K562 (cell line): Measurements from ENCODE around the gene ZDHHC24.

Source experiments
- AFF4 ChIP-seq: sonication (generic); formaldehyde crosslinking; IDR thresholded peaks from 2 replicates; pipeline ENCODE4 v1.8.0; 2023; ENCODE audit warnings: mild to moderate bottlenecking, missing genetic modification reagents
- CTCF ChIP-seq, 3 experiments: IDR thresholded peaks in 2 of 3; conservative IDR thresholded peaks in 1 of 3; 2 replicates each; pipeline ENCODE4 v1.5.1; 2011 to 2012; ENCODE audit warnings: low read length in 3 of 3, mild to moderate bottlenecking in 3 of 3, control low read depth in 2 of 3, improper control_type of control experiment in 1 of 3, inconsistent platforms in 1 of 3, low read depth in 1 of 3, mixed read lengths in 1 of 3, moderate library complexity in 1 of 3; ENCODE audit not compliant: insufficient read depth in 2 of 3
- KAT2B ChIP-seq: IDR thresholded peaks from one replicate; pipeline ENCODE4 v1.6.1; 2012; ENCODE audit warnings: low read depth, mild to moderate bottlenecking, control low read depth, inconsistent platforms, low read length, moderate library complexity
- MAFK ChIP-seq: IDR thresholded peaks from 2 replicates; pipeline ENCODE4 v1.6.1; 2011; ENCODE audit warnings: low read length, improper control_type of control experiment
- POLR2AphosphoS5 ChIP-seq: IDR thresholded peaks from 2 replicates; pipeline ENCODE4 v1.6.1; 2011; ENCODE audit warnings: mild to moderate bottlenecking, low read depth, low read length, moderate library complexity; ENCODE audit not compliant: control insufficient read depth, insufficient read depth
- REST ChIP-seq, 2 experiments: fragments of 450-650 bp; formaldehyde crosslinking in 1 of 2; IDR thresholded peaks; 2 replicates each; pipeline versions ENCODE4 v1.4.0 to v1.6.1; 2014 to 2020; ENCODE audit warnings: mild to moderate bottlenecking in 2 of 2, borderline replicate concordance in 1 of 2, low read depth in 1 of 2
- TFAP4 ChIP-seq: sonication (generic); formaldehyde crosslinking; IDR thresholded peaks from 2 replicates; pipeline ENCODE4 v1.8.0; 2022; ENCODE audit warnings: missing genetic modification reagents, mild to moderate bottlenecking, moderate library complexity, borderline replicate concordance
- TFE3 ChIP-seq: fragments of 450-650 bp; formaldehyde crosslinking; IDR thresholded peaks from 2 replicates; pipeline ENCODE4 v1.4.0; 2020; ENCODE audit warnings: mild to moderate bottlenecking, mixed read lengths
- ZNF274 ChIP-seq: IDR thresholded peaks from 2 replicates; pipeline ENCODE4 v1.6.1; 2011; ENCODE audit warnings: low read depth, mild to moderate bottlenecking, low read length, moderate library complexity, borderline replicate concordance
- ZNF282 ChIP-seq: sonication (generic); formaldehyde crosslinking; IDR thresholded peaks from 2 replicates; pipeline ENCODE4 v1.8.1; 2023; ENCODE audit warnings: missing genetic modification reagents
- TF ChIP-seq, protein P1 (sequence below): sonication (generic); formaldehyde crosslinking; IDR thresholded peaks from 2 replicates; pipeline ENCODE4 v1.8.1; 2023; ENCODE audit warnings: mild to moderate bottlenecking, missing genetic modification reagents, moderate library complexity

DNA sequence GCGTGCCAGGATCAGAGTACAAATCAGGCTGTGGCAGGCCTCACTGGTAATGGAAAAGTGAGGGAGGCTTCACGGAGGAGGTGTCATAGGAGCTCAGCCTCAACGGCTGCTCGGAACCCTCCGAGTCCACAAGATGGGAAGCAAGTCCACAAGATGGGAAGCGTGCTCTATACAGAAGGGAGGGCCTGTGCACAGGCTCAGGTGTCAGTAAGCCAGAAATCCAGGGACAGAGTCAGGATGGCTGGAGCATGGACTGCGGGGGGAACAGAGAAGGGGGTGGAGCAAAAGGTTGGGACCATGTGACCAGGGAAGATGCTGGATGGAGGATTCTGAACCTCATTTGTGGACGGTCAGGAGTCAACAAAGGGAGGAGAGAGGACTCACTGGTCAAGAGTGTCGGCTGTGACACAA lies 69.0 kb downstream of the ZDHHC24 start:
- no peak for TF ChIP-seq MAFK
- TF ChIP-seq CTCF (IDR thresholded peaks at IDR 0.05 in 2 of 3, conservative IDR thresholded peaks at IDR 0.05 in 1 of 3; ENCODE audit: insufficient read depth in 2 of 3, low read depth in 1 of 3, low read length in 3 of 3), result no peak
- no peak for TF ChIP-seq POLR2AphosphoS5
- TF ChIP-seq, protein P1, sequence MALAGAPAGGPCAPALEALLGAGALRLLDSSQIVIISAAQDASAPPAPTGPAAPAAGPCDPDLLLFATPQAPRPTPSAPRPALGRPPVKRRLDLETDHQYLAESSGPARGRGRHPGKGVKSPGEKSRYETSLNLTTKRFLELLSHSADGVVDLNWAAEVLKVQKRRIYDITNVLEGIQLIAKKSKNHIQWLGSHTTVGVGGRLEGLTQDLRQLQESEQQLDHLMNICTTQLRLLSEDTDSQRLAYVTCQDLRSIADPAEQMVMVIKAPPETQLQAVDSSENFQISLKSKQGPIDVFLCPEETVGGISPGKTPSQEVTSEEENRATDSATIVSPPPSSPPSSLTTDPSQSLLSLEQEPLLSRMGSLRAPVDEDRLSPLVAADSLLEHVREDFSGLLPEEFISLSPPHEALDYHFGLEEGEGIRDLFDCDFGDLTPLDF, result no peak
- TF ChIP-seq TFE3, result no peak
- TF ChIP-seq ZNF274, result no peak
- TF ChIP-seq REST (IDR thresholded peaks at IDR 0.05; ENCODE audit: borderline replicate concordance), result no peak
- TF ChIP-seq REST (CRISPR knock-in tag; IDR thresholded peaks at IDR 0.05; ENCODE audit: low read depth), result no peak
- no peak for TF ChIP-seq AFF4 (CRISPR knock-in tag)
- TF ChIP-seq TFAP4, result no peak
- TF ChIP-seq KAT2B, result no peak
- no peak for TF ChIP-seq ZNF282
